Measurements from ENCODE around the gene PPARA. TPM values are rescaled to one million over a fixed set of nuclear protein-coding genes. Genes with fewer than 3 reads are reported as not detected.
A peak's percentile ranks its signal among the peaks of the same experiment; 100 is the strongest.

The PPARA gene
- total RNA-seq, 2 experiments from 2014 or later: 20.7 to 24.9 TPM

- POLR2A ChIA-PET: interaction anchor here (1.2 kb wide), 1 partner anchor 10 kb away, joined by 6 read pairs; the partner anchor contains the start of gene CDPF1
- H3K27me3 Mint-ChIP-seq: no peaks in the 10 kb centered on the region
- H3K4me1 Mint-ChIP-seq: peaks cover 19% of the 10 kb centered on the region
- H3K36me3 Mint-ChIP-seq: peaks cover 27% of the 10 kb centered on the region
- peaks cover 3% of the 10 kb centered on the region for H3K9me3 Mint-ChIP-seq
- no peak for ATAC-seq (ENCODE audit: low read depth)
- peak overlapping the region; percentile 64 for H3K4me3 Mint-ChIP-seq
- no peak for DNase-seq
- peak overlapping the region; percentile 68 for H3K27ac Mint-ChIP-seq
Observed at GRCh38 chr22:46240506-46240905, 90.2 kb downstream of the PPARA start.

GRCh38 chr22:46240907-46241306 lies 90.6 kb downstream of the PPARA start:
- peaks cover 19% of the 10 kb centered on the region for H3K4me1 Mint-ChIP-seq
- no peak overlapping the region for H3K27ac Mint-ChIP-seq
- H3K27me3 Mint-ChIP-seq: no peaks in the 10 kb centered on the region
- DNase-seq: no peak
- ATAC-seq (ENCODE audit: low read depth): no peak
- H3K36me3 Mint-ChIP-seq: peaks cover 27% of the 10 kb centered on the region
- peaks cover 3% of the 10 kb centered on the region for H3K9me3 Mint-ChIP-seq
- no peak overlapping the region for H3K4me3 Mint-ChIP-seq
- POLR2A ChIA-PET: interaction anchor here (0.9 to 1.2 kb wide), 2 partner anchors 9 to 12 kb away, joined by 3 to 6 read pairs; partner anchors contain the start of gene CDPF1

- Mint-ChIP-seq H3K4me1 (peaks cover 20% of the 10 kb centered on the region), H3K36me3 (peaks cover 26% of the 10 kb centered on the region), H3K27ac (no peak overlapping the region), H3K4me3 (no peak overlapping the region), H3K27me3 (no peaks in the 10 kb centered on the region), H3K9me3 (peaks cover 3% of the 10 kb centered on the region)
- no peak for ATAC-seq (ENCODE audit: low read depth)
- no peak for DNase-seq
- POLR2A ChIA-PET: interaction anchor here (0.7 to 0.9 kb wide), 2 partner anchors 11 to 90 kb away, joined by 3 to 7 read pairs; no protein-coding TSS in a partner anchor
Observed at GRCh38 chr22:46241396-46242007, 91.2 kb downstream of the PPARA start.

GRCh38 chr22:46242076-46242475 lies 91.8 kb downstream of the PPARA start:
- ATAC-seq (ENCODE audit: low read depth) (no peak), DNase-seq (no peak)
- H3K9me3 Mint-ChIP-seq: peaks cover 3% of the 10 kb centered on the region
- no peaks in the 10 kb centered on the region for H3K27me3 Mint-ChIP-seq
- H3K4me3 Mint-ChIP-seq: no peak overlapping the region
- POLR2A ChIA-PET: interaction anchor here (0.7 kb wide), 1 partner anchor 90 kb away, joined by 7 read pairs; no protein-coding TSS in a partner anchor
- peaks cover 23% of the 10 kb centered on the region for H3K36me3 Mint-ChIP-seq
- H3K27ac Mint-ChIP-seq: no peak overlapping the region
- H3K4me1 Mint-ChIP-seq: peaks cover 21% of the 10 kb centered on the region

- Mint-ChIP-seq H3K27me3 (no peaks in the 10 kb centered on the region), H3K4me1 (peaks cover 20% of the 10 kb centered on the region), H3K4me3 (no peak overlapping the region), H3K9me3 (no peaks in the 10 kb centered on the region), H3K36me3 (peaks cover 9% of the 10 kb centered on the region), H3K27ac (no peak overlapping the region)
- ATAC-seq (ENCODE audit: low read depth) (no peak), DNase-seq (no peak)
- POLR2A ChIA-PET: interaction anchor here (0.6 to 1.0 kb wide), 2 partner anchors 41 to 51 kb away, joined by 3 read pairs; no protein-coding TSS in a partner anchor
Observed at GRCh38 chr22:46244771-46245170, 94.4 kb downstream of the PPARA start.

- ATAC-seq (ENCODE audit: low read depth) (no peak), DNase-seq (no peak)
- peaks cover 9% of the 10 kb centered on the region for H3K36me3 Mint-ChIP-seq
- H3K4me1 Mint-ChIP-seq: peaks cover 12% of the 10 kb centered on the region
- H3K27ac Mint-ChIP-seq: no peak overlapping the region
- H3K9me3 Mint-ChIP-seq: no peaks in the 10 kb centered on the region
- no peaks in the 10 kb centered on the region for H3K27me3 Mint-ChIP-seq
- no peak overlapping the region for H3K4me3 Mint-ChIP-seq
- POLR2A ChIA-PET: no interaction called here
Observed at GRCh38 chr22:46245511-46245910, 95.2 kb downstream of the PPARA start.

GRCh38 chr22:46246178-46246577 lies 95.9 kb downstream of the PPARA start:
- no peak for ATAC-seq (ENCODE audit: low read depth)
- Mint-ChIP-seq H3K27ac (no peak overlapping the region), H3K36me3 (peaks cover 6% of the 10 kb centered on the region), H3K9me3 (no peaks in the 10 kb centered on the region), H3K27me3 (no peaks in the 10 kb centered on the region), H3K4me1 (peaks cover 8% of the 10 kb centered on the region), H3K4me3 (no peak overlapping the region)
- DNase-seq: no peak
- POLR2A ChIA-PET: no interaction called here

- H3K27ac Mint-ChIP-seq: no peak overlapping the region
- ATAC-seq (ENCODE audit: low read depth) (no peak), DNase-seq (no peak)
- POLR2A ChIA-PET: interaction anchor here (0.8 to 1.1 kb wide), 2 partner anchors 49 to 96 kb away, joined by 4 to 6 read pairs; partner anchors contain the start of genes GTSE1 and PPARA
- no peaks in the 10 kb centered on the region for H3K27me3 Mint-ChIP-seq
- H3K9me3 Mint-ChIP-seq: no peaks in the 10 kb centered on the region
- no peak overlapping the region for H3K4me3 Mint-ChIP-seq
- peaks cover 14% of the 10 kb centered on the region for H3K4me1 Mint-ChIP-seq
- peaks cover 6% of the 10 kb centered on the region for H3K36me3 Mint-ChIP-seq
Observed at GRCh38 chr22:46247443-46247975, 97.2 kb downstream of the PPARA start.

- DNase-seq (peak; percentile 93), ATAC-seq (ENCODE audit: low read depth) (peak; percentile 92)
- no peaks in the 10 kb centered on the region for H3K27me3 Mint-ChIP-seq
- H3K9me3 Mint-ChIP-seq: no peaks in the 10 kb centered on the region
- POLR2A ChIA-PET: interaction anchor here (0.7 to 1.5 kb wide), 12 partner anchors 10 to 101 kb away, joined by 3 to 12 read pairs (median 6); partner anchors contain the start of genes GTSE1, TRMU and TTC38
- H3K36me3 Mint-ChIP-seq: no peaks in the 10 kb centered on the region
- peak within 1 kb of the TSS; percentile 86 for H3K27ac Mint-ChIP-seq
- H3K4me3 Mint-ChIP-seq: peak within 1 kb of the TSS; percentile 85
- peaks cover 21% of the 10 kb centered on the region for H3K4me1 Mint-ChIP-seq
Observed at GRCh38 chr22:46250035-46250782, 99.9 kb downstream of the PPARA start, which contains the start of gene CDPF1. CDPF1 (minus strand) TSS chr22:46250293; CDS start chr22:46248284, 2,009 bp downstream.

- Mint-ChIP-seq H3K27me3 (no peaks in the 10 kb centered on the region), H3K27ac (peak overlapping the region; percentile 86), H3K4me1 (peaks cover 21% of the 10 kb centered on the region), H3K36me3 (no peaks in the 10 kb centered on the region), H3K4me3 (peak overlapping the region; percentile 85), H3K9me3 (no peaks in the 10 kb centered on the region)
- ATAC-seq (ENCODE audit: low read depth) (peak; percentile 1), DNase-seq (no peak)
- POLR2A ChIA-PET: interaction anchor here (0.8 to 1.5 kb wide), 11 partner anchors 11 to 101 kb away, joined by 3 to 12 read pairs (median 7); partner anchors contain the start of genes GTSE1, TRMU and TTC38
Observed at GRCh38 chr22:46250783-46251125, 100.4 kb downstream of the PPARA start.

GRCh38 chr22:46251266-46251665 lies 100.9 kb downstream of the PPARA start:
- no peak for DNase-seq
- peak overlapping the region; percentile 85 for H3K4me3 Mint-ChIP-seq
- H3K36me3 Mint-ChIP-seq: no peaks in the 10 kb centered on the region
- H3K4me1 Mint-ChIP-seq: peaks cover 21% of the 10 kb centered on the region
- H3K27me3 Mint-ChIP-seq: no peaks in the 10 kb centered on the region
- H3K27ac Mint-ChIP-seq: peak overlapping the region; percentile 67
- POLR2A ChIA-PET: no interaction called here
- no peaks in the 10 kb centered on the region for H3K9me3 Mint-ChIP-seq
- no peak for ATAC-seq (ENCODE audit: low read depth)

GRCh38 chr22:46251816-46252380 lies 101.6 kb downstream of the PPARA start:
- H3K4me1 Mint-ChIP-seq: peaks cover 20% of the 10 kb centered on the region
- H3K27ac Mint-ChIP-seq: no peak overlapping the region
- ATAC-seq (ENCODE audit: low read depth): no peak
- peak overlapping the region; percentile 17 for H3K4me3 Mint-ChIP-seq
- no peaks in the 10 kb centered on the region for H3K9me3 Mint-ChIP-seq
- H3K27me3 Mint-ChIP-seq: peaks cover 3% of the 10 kb centered on the region
- POLR2A ChIA-PET: no interaction called here
- no peak for DNase-seq
- H3K36me3 Mint-ChIP-seq: no peaks in the 10 kb centered on the region

GRCh38 chr22:46256358-46256958 lies 106.1 kb downstream of the PPARA start:
- H3K9me3 Mint-ChIP-seq: peaks cover 5% of the 10 kb centered on the region
- DNase-seq (no peak), ATAC-seq (ENCODE audit: low read depth) (no peak)
- H3K4me3 Mint-ChIP-seq: no peak overlapping the region
- POLR2A ChIA-PET: interaction anchor here (1.4 kb wide), 1 partner anchor 11 kb away, joined by 4 read pairs; the partner anchor contains the start of gene TTC38
- H3K36me3 Mint-ChIP-seq: no peaks in the 10 kb centered on the region
- no peak overlapping the region for H3K27ac Mint-ChIP-seq
- peaks cover 40% of the 10 kb centered on the region for H3K27me3 Mint-ChIP-seq
- H3K4me1 Mint-ChIP-seq: peaks cover 12% of the 10 kb centered on the region

All from activated naive CD8-positive, alpha-beta T cell treated with anti-CD3 and anti-CD28 coated beads, Interleukin-2, amount 10 ng/mL, durations not matched to agents 7 days and 5 days (primary cell).